C4-2B (cell line): ENCODE measurements around the gene RNF17.

ENCODE experiments used
- CTCF ChIP-seq: fragments of 450-650 bp; conservative IDR thresholded peaks from 2 replicates; pipeline ENCODE4 v1.5.1; 2017; ENCODE audit warnings: mild to moderate bottlenecking
- ZFX ChIP-seq: fragments of 450-650 bp; IDR thresholded peaks from 2 replicates; pipeline ENCODE4 v1.6.1; 2017

- TF ChIP-seq CTCF (peak; percentile 99), ZFX (no peak)
These were observed 36.0 kb upstream of the RNF17 start for GRCh38 chr13:24727731-24728601.
